HFF-Myc (cell line): ENCODE measurements around the gene SOX13.

Experiments used
- DNase-seq: peaks from one replicate; pipeline ENCODE4 v3.0.0-alpha.2; 2011; ENCODE audit warnings: low read depth; ENCODE audit errors: extremely low read depth
- H3K4me3 ChIP-seq: replicated peaks from 2 replicates; pipeline ENCODE4 v1.5.1; 2011; ENCODE audit warnings: low read depth, mild to moderate bottlenecking, control low read depth, low read length
- TF ChIP-seq, protein P1 (sequence below): IDR thresholded peaks from 2 replicates; pipeline ENCODE4 v1.5.1; 2012; ENCODE audit warnings: mild to moderate bottlenecking, low read depth, low read length, control low read depth; ENCODE audit errors: missing control alignments

Gene SOX13

GRCh38 chr1:204171751-204172178 is 98.8 kb downstream of the SOX13 start:
- no peak for DNase-seq
- no peak overlapping the region for H3K4me3 ChIP-seq
- TF ChIP-seq, protein P1, sequence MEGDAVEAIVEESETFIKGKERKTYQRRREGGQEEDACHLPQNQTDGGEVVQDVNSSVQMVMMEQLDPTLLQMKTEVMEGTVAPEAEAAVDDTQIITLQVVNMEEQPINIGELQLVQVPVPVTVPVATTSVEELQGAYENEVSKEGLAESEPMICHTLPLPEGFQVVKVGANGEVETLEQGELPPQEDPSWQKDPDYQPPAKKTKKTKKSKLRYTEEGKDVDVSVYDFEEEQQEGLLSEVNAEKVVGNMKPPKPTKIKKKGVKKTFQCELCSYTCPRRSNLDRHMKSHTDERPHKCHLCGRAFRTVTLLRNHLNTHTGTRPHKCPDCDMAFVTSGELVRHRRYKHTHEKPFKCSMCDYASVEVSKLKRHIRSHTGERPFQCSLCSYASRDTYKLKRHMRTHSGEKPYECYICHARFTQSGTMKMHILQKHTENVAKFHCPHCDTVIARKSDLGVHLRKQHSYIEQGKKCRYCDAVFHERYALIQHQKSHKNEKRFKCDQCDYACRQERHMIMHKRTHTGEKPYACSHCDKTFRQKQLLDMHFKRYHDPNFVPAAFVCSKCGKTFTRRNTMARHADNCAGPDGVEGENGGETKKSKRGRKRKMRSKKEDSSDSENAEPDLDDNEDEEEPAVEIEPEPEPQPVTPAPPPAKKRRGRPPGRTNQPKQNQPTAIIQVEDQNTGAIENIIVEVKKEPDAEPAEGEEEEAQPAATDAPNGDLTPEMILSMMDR, result no peak

- no peak for DNase-seq
- TF ChIP-seq, protein P1, result no peak
These were observed 99.6 kb downstream of the SOX13 start for GRCh38 chr1:204172404-204173029.

GRCh38 chr1:204174958-204175357 is 102.0 kb downstream of the SOX13 start:
- TF ChIP-seq, protein P1, result no peak
- H3K4me3 ChIP-seq, result no peak overlapping the region
- no peak for DNase-seq

More at GRCh38 chr1:204172404-204173029, 99.6 kb downstream of the SOX13 start:
- H3K4me3 ChIP-seq, result no peak overlapping the region

DNA sequence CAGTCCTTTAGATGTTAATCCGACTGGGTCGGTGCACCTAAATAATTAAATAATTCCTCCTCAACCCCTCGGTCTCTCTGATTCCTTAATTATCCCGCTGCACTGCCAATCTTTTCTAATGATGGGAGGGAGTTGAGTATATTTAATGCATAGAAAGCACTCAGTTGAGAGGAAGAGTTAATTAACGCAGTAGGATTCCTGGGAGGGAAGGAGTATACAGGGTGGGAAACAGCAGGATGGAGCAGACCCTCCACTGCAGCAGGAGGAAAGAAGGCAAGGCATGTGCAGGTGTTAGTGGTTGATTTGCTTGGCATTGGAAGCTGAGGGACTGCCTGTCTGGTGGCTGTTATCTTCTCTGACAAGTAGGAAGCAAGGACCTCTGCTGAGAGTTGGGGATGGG is 103.1 kb downstream of the SOX13 start:
- no peak overlapping the region for H3K4me3 ChIP-seq
- no peak for DNase-seq
- TF ChIP-seq, protein P1, result no peak

- TF ChIP-seq, protein P1, result no peak
- H3K4me3 ChIP-seq, result no peak overlapping the region
- DNase-seq, result no peak
These were observed 104.2 kb downstream of the SOX13 start for GRCh38 chr1:204177133-204177532.
